Midbrain (tissue), 1 donor: ENCODE data around the gene NDUFB4.
"Not testable (repeated sequence)": the region's sequence is repeated elsewhere in the genome, so short reads cannot be mapped to it uniquely, and the experiment has no call there.

Source experiments
- DNase-seq: peaks from one replicate; lab custom pipeline; 2025; lab: John Stamatoyannopoulos, UW

The NDUFB4 gene

DNA sequence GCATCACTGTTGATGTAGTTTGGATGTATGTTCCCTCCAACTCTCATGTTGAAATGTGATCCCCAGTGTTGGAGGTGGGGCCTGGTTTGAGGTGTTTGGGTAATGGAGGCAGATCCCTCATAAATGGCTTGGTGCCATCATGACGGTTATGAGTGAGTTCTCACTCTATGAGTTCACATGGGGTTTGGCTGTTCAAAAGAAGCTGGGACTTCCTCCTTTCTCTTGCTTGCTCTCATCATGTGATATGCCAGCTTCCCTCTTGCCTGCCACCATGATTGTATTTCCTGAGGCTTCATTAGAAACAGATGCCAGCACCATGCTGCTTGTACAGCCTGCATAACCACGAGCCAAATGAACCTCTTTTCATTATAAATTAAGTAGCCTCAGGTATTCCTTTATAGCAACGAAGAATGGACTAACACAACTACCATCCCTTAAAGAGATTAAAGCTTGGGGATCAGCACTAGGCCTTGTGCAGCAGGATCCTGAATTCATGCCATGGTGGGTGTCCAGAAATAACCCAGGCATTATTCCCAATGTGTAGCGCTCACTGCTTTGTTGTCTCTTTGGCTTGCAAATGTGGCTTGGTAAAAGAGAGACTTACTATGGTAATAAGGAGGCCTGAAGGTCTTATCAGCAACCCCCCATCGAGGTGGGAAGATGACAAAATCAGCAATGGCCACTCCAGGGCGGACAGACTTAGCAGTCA, 41.9 kb downstream of the NDUFB4 start:
- DNase-seq, result no peak

DNA sequence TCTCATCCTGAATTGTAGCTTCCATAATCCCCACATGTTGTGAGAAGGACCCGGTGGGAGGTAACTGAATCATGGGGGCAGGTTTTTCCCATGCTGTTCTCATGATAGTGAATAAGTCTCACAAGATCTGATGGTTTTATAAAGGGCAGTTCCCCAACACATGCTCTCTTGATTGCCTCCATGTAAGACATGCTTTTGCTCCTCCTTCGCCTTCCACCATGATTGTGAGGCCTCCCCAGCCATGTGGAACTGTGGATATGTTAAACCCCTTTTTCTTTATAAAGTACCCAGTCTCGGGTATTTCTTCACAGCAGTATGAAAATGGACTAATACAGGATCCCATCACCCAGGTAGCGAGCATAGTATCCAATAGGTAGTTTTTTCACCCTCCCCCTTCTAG, 42.7 kb downstream of the NDUFB4 start:
- DNase-seq, result not testable (repeated sequence)

DNA sequence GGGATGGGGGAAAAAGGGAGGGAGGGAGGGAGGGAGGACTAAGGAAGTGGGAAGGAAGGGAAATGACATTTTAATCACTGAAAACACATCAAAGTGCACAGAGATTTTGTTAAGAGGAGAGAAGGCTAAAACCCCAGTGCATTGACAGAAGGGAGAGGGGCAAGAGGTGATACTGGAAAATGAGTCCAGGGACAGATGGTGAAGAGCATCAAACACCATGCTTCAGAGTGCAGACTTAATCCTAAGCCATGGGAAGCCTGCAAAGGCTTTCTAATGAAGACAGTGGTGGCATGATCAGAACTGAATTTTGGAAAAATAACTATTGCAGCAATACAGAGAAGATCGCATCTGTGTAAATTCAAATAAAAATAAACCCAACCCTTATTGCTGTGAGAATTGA, 44.1 kb downstream of the NDUFB4 start:
- no peak for DNase-seq

DNA sequence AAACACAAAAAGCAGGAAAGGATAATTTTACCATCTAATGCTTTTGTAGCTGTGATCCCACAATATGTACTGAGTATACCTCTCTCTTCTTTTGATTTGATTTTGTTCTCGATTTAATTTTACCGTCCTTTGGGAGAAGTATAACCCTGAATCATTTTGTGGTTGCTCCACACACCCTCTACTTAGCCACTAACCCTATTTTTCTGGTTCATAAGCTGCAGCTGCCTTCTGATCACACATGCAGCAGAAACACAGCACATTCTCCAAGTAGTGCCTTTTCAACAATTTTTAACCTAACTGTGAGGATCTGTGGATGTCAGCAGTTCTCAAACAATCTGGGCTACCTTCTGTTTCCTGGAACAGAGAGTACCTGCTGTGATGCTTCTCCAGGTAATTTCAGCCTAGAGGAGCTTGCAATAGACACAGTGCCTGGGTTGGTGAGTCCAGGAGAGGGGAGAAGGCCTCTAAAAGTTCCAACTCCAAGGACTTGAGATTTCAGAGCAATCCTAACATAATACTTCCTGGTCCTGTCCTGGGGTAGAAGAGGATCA, 45.6 kb downstream of the NDUFB4 start:
- no peak for DNase-seq

DNA sequence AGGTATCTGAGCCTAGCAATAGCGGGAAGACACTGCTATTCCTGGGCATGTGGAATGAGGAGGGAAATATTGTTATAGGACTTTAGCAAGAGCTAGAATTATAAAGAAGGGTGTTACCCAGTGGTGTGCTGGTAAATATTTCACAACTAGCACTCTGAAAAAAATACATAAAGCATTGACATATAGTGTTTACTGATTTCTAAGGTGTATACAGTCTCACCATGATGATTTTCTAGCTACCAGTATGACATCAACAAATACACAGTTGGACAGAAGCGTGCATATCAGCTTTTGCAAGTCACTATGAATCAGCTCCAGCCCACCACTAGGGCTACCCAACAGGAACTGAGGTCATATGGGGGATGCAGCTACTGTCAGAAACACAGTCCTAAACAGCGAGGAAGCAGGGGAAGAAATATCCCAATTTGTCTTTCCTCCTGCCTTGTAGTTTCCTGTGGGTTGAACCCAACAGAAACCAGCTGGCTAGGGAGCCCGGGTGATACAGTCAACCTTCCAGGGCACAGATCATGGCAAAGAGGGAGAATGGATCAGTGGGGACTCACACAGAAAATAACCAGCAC, 46.3 kb downstream of the NDUFB4 start:
- DNase-seq, result no peak

DNA sequence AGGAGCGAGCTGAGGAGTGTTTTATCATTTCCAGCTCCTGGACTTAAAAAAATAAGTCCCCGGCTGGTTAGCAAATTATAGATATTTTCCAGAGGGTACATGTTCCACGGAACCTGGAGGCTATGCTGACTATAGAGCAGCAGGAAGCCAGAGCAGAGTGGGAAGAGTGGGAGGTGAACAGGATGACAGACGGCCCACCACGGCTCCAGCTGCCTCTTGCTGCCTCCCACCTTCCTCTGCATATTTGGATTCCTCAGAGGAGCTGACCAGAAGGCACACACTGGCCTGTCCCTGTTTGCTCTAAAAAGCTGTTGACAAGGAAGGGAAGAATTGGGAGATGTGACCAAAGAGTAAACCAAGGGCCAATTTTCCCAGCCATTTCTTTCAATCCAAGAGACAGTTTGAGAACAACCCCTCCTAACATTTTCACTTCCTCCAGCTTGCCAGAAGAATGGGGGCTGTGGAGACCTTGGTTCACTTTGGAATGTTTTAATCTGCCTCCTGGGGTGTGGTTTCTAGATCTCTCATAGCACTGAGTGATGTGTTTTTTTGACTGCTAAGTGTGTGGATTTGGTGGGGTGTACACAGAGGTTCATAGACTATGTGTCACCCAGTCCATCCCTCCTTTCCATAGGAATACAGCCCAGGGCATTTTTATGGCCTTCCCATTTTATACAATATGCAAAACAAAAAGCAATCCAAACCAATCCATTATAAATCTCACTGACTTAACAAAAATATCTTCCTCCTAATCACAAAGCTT, 49.1 kb downstream of the NDUFB4 start:
- no peak for DNase-seq

DNA sequence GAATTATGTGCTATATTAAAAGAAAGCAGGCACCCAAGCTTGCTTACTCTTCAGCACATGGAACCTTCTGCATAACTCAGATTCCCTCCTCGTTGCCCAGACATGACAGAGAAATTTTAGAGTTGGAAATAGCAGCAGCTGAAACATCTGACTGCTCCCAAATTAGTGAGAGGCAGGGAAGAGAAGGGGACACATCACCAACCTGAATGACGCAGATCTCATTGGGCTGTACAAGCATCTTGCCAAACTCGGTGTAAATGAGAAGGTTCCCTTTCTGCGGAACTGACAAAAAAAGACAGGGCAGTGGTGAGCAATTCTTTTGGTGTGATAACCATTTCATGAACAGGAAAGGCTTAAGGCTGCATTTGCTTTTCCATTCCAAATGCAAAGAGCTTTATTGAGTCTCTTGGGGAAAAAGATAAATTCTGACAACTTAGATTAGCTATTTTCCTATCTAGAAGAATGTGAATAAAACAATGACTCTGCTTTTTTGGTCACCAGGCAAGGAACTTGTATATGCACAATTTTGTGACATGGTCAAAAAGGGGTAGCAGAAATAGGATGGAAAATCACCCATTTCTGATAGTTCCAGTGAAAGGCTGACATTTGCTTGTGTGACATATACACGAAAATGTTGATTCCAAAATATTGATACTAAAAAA, 50.8 kb downstream of the NDUFB4 start:
- no peak for DNase-seq

DNA sequence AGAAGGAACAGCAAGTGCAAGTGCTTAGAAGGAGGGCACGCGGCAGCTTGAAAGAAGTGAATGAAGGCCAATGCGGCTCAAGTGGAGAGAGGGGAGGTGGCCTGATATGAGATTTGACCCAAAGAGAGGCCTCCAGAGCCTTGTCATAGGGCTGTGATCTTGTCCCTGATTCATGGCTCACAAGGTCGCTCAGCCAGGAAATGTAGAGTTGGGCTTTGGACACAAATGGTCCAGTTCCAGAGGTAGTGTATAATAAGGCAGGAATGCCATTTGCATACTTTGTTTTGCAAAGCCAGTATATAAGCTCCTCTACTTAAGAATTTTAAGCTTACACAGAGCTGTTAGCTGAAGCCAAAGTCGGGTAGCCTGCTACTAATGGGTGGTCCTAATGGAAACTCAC, 52.2 kb downstream of the NDUFB4 start:
- DNase-seq, result no peak

DNA sequence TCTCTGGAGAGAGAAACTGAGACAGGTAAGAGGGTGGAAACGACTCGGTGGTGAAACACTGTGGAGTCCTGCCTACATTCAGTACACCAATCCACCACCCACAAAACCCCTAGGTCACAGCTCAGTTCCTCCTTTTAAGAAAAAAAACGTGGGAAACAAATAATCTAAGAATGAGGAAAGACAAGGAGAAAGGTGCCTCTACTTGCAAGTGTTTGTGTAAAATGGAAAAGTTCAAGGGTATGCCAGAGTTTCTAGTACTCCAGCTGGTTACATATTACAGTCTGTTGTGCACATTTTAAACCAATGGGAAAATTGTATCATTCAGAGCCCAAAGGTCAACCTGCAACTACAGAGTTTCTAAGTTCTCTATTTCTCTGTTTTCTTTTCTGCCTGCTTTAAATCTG, 53.7 kb downstream of the NDUFB4 start:
- DNase-seq, result no peak

DNA sequence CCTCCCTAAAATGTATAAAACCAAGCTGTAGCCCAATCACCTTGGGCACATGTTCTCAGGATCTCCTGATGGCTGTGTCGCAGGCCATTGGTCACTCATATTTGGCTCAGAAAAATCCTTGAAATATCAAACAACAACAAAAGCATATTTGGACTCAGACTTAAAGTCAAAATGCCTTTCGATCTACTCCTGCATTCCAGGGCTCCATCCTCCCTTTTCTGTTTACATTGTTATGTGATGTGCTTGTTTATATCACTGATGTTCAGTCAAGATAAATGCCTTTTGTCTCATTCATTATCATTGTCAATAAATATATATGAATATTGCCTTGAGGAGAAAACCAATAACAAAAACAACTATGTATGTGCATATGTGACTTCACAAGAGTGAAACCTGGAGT, 54.2 kb downstream of the NDUFB4 start:
- no peak for DNase-seq
